Mucosa of rectum (tissue), 2 donors: ENCODE data around the gene KCNH5.

Experiments used
- H3K27ac ChIP-seq, 2 donors: one replicate each; pipeline ENCODE4 v1.7.0; 2013; ENCODE audit warnings: inconsistent platforms in 2 of 2, low read depth in 2 of 2, low read length in 2 of 2
- H3K27me3 ChIP-seq, 2 donors: one replicate each; pipeline ENCODE4 v1.7.0; 2013; ENCODE audit warnings: low read length in 2 of 2; ENCODE audit not compliant: control insufficient read depth in 2 of 2, insufficient read depth in 2 of 2
- H3K36me3 ChIP-seq, 2 donors: one replicate each; pipeline ENCODE4 v1.7.0; 2013; ENCODE audit warnings: low read length in 2 of 2; ENCODE audit not compliant: control insufficient read depth in 2 of 2, insufficient read depth in 2 of 2
- H3K4me1 ChIP-seq, 2 donors: one replicate each; pipeline ENCODE4 v1.7.0; 2013; ENCODE audit warnings: low read length in 2 of 2, mild to moderate bottlenecking in 1 of 2; ENCODE audit not compliant: control insufficient read depth in 2 of 2, insufficient read depth in 2 of 2
- H3K4me3 ChIP-seq, 2 donors: one replicate each; pipeline ENCODE4 v1.7.0; 2013; ENCODE audit warnings: low read length in 2 of 2
- H3K9ac ChIP-seq, 2 donors: one replicate each; pipeline ENCODE4 v1.7.0; 2013; ENCODE audit warnings: low read length in 2 of 2, low read depth in 1 of 2, mild to moderate bottlenecking in 1 of 2
- H3K9me3 ChIP-seq, 2 donors: one replicate each; pipeline ENCODE4 v1.7.0; 2013; ENCODE audit warnings: low read length in 2 of 2; ENCODE audit not compliant: control insufficient read depth in 2 of 2
- donor health status: healthy.
- donor health status: Normal muscosa, but diverticular disease.

KCNH5 gene

GRCh38 chr14:63045612-63046320, 508 bp upstream of the KCNH5 start:
- peaks cover 0 to 10% of the 10 kb centered on the region in 2 donors for H3K27me3 ChIP-seq
- no peak overlapping the region for H3K9ac ChIP-seq
- no peaks in the 10 kb centered on the region for H3K4me1 ChIP-seq
- no peaks in the 10 kb centered on the region for H3K9me3 ChIP-seq
- H3K4me3 ChIP-seq: no peak overlapping the region
- H3K36me3 ChIP-seq: no peaks in the 10 kb centered on the region
- no peak overlapping the region for H3K27ac ChIP-seq

- Histone ChIP-seq H3K4me3 (no peak overlapping the region), H3K4me1 (no peaks in the 10 kb centered on the region), H3K36me3 (no peaks in the 10 kb centered on the region), H3K9ac (no peak overlapping the region), H3K27ac (no peak overlapping the region), H3K9me3 (no peaks in the 10 kb centered on the region), H3K27me3 (peaks cover 0 to 5% of the 10 kb centered on the region in 2 donors)
These were observed 5.4 kb downstream of the KCNH5 start for GRCh38 chr14:63039866-63040265.

GRCh38 chr14:63032641-63033040, 12.6 kb downstream of the KCNH5 start:
- Histone ChIP-seq H3K27ac (no peak overlapping the region), H3K27me3 (no peaks in the 10 kb centered on the region), H3K9me3 (no peaks in the 10 kb centered on the region), H3K36me3 (no peaks in the 10 kb centered on the region), H3K4me3 (no peak overlapping the region), H3K9ac (no peak overlapping the region), H3K4me1 (no peaks in the 10 kb centered on the region)

- Histone ChIP-seq H3K4me1 (no peaks in the 10 kb centered on the region), H3K36me3 (no peaks in the 10 kb centered on the region), H3K9ac (no peak overlapping the region), H3K27me3 (no peaks in the 10 kb centered on the region), H3K9me3 (no peaks in the 10 kb centered on the region), H3K27ac (no peak overlapping the region), H3K4me3 (no peak overlapping the region)
These were observed 13.2 kb downstream of the KCNH5 start for GRCh38 chr14:63032076-63032475.

- H3K9me3 ChIP-seq: no peaks in the 10 kb centered on the region
- H3K4me3 ChIP-seq: no peak overlapping the region
- no peaks in the 10 kb centered on the region for H3K4me1 ChIP-seq
- no peaks in the 10 kb centered on the region for H3K36me3 ChIP-seq
- no peaks in the 10 kb centered on the region for H3K27me3 ChIP-seq
- no peak overlapping the region for H3K27ac ChIP-seq
- no peak overlapping the region for H3K9ac ChIP-seq
These were observed 15.1 kb downstream of the KCNH5 start for GRCh38 chr14:63030113-63030512.

GRCh38 chr14:63027719-63028118, 17.5 kb downstream of the KCNH5 start:
- no peaks in the 10 kb centered on the region for H3K4me1 ChIP-seq
- H3K4me3 ChIP-seq: no peak overlapping the region
- no peaks in the 10 kb centered on the region for H3K27me3 ChIP-seq
- no peaks in the 10 kb centered on the region for H3K36me3 ChIP-seq
- H3K9me3 ChIP-seq: no peaks in the 10 kb centered on the region
- H3K9ac ChIP-seq: no peak overlapping the region
- H3K27ac ChIP-seq: no peak overlapping the region

- no peaks in the 10 kb centered on the region for H3K4me1 ChIP-seq
- no peak overlapping the region for H3K27ac ChIP-seq
- no peak overlapping the region for H3K9ac ChIP-seq
- H3K4me3 ChIP-seq: no peak overlapping the region
- no peaks in the 10 kb centered on the region for H3K36me3 ChIP-seq
- no peaks in the 10 kb centered on the region for H3K27me3 ChIP-seq
- H3K9me3 ChIP-seq: peaks cover 0 to 2% of the 10 kb centered on the region in 2 donors
These were observed 18.8 kb downstream of the KCNH5 start for GRCh38 chr14:63026491-63026890.

- H3K4me3 ChIP-seq: no peak overlapping the region
- peaks cover 0 to 1% of the 10 kb centered on the region in 2 donors for H3K9me3 ChIP-seq
- H3K27ac ChIP-seq: no peak overlapping the region
- H3K36me3 ChIP-seq: no peaks in the 10 kb centered on the region
- no peaks in the 10 kb centered on the region for H3K4me1 ChIP-seq
- no peaks in the 10 kb centered on the region for H3K27me3 ChIP-seq
- H3K9ac ChIP-seq: no peak overlapping the region
These were observed 30.6 kb downstream of the KCNH5 start for GRCh38 chr14:63014621-63015020.

- H3K4me3 ChIP-seq: no peak overlapping the region
These were observed 33.1 kb downstream of the KCNH5 start for GRCh38 chr14:63012171-63012570.

GRCh38 chr14:63011623-63012022, 33.6 kb downstream of the KCNH5 start:
- no peaks in the 10 kb centered on the region for H3K27me3 ChIP-seq
- no peaks in the 10 kb centered on the region for H3K36me3 ChIP-seq
- H3K9me3 ChIP-seq: peaks cover 0 to 1% of the 10 kb centered on the region in 2 donors
- no peaks in the 10 kb centered on the region for H3K4me1 ChIP-seq
- no peak overlapping the region for H3K9ac ChIP-seq
- H3K27ac ChIP-seq: no peak overlapping the region
- no peak overlapping the region for H3K4me3 ChIP-seq

More at GRCh38 chr14:63012171-63012570, 33.1 kb downstream of the KCNH5 start:
- Histone ChIP-seq H3K9me3 (peaks cover 0 to 1% of the 10 kb centered on the region in 2 donors), H3K36me3 (no peaks in the 10 kb centered on the region), H3K27me3 (no peaks in the 10 kb centered on the region), H3K27ac (no peak overlapping the region), H3K9ac (no peak overlapping the region), H3K4me1 (no peaks in the 10 kb centered on the region)
